Neural progenitor cell (in vitro differentiated cells): Measurements from ENCODE around the gene RTN4.

Experiments used
- CTCF ChIP-seq: fragments of 200-600 bp; sonication (generic); IDR thresholded peaks from 2 replicates; pipeline ENCODE4 v1.5.1; 2017; ENCODE audit warnings: antibody characterized with exemption, mild to moderate bottlenecking
- EZH2 ChIP-seq: fragments of 200-600 bp; sonication (generic); IDR thresholded peaks from 2 replicates; pipeline ENCODE4 v1.6.1; 2017; ENCODE audit warnings: antibody characterized with exemption, mild to moderate bottlenecking, moderate library complexity

- TF ChIP-seq EZH2 = no peak
- TF ChIP-seq CTCF = no peak
Measured at GRCh38 chr2:55025627-55026026, 24.6 kb downstream of the RTN4 start.
